Endometrial microvascular endothelial cells (primary cell): ENCODE measurements around the gene HSPD1. TPM values are rescaled to one million over a fixed set of nuclear protein-coding genes. Genes with fewer than 3 reads are reported as not detected.
"Not testable (repeated sequence)": the region's sequence is repeated elsewhere in the genome, so short reads cannot be mapped to it uniquely, and the experiment has no call there.

Experiments
- in situ Hi-C: cut with HindIII; loops from 2 replicates; pipeline ENCODE4 v1.10.0; 2017; ENCODE audit warnings: low sequenced_read_pairs, low pct_unique_long_range_greater_than_20kb; ENCODE audit errors: inconsistent ontology term
- total RNA-seq: library from RNA; depleted of rRNA; stranded (reverse); fragments of >200 nt; gene quantifications from one replicate; pipeline ENCODE4 v1.2.3, GENCODE V29; 2015; ENCODE audit errors: inconsistent ontology term

The HSPD1 gene
- total RNA-seq, 1 donor from 2014 or later: 271 TPM

- in situ Hi-C loops: no loop called here
Measured at GRCh38 chr2:197452754-197453122, 46.9 kb downstream of the HSPD1 start.

DNA sequence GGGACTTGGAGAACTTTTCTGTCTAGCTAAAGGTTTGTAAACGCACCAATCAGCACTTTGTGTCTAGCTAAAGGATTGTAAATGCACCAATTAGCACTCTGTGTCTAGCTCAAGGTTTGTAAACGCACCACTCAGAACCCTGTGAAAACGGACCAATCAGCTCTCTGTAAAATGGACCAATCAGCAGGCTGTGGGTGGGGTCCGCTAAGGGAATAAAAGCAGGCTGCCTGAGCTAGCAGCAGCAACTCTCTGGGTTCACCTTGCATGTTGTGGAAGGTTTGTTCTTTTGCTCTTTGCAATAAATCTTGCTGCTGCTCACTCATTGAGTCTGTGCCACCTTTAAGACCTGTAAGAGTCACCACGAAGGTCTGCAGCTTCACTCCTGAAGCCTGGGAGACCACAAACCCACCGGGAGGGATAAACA lies 48.7 kb downstream of the HSPD1 start:
- in situ Hi-C loops: not testable (repeated sequence)

DNA sequence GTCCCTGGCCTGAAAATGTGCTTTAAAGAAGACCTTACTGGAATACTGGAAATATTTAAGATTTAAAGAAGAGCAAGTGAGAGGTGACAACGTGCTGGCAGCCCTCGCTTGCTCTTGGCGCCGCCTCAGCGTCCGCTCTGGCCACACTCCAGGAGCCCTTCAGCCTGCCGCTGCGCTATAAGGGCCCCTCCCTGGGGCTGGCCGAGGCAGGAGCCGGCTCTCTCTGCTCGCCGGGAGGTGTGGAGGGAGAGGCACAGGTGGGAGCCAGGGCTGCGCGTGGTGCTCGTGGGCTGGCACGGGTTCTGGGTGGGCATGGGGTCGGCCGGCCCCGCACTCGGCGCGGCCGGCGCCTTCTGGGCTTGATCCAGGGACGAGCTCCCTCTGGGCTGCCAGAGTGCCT lies 49.2 kb downstream of the HSPD1 start:
- in situ Hi-C loops: no loop called here

GRCh38 chr2:197446844-197447243 lies 52.8 kb downstream of the HSPD1 start:
- in situ Hi-C loops: no loop called here

DNA sequence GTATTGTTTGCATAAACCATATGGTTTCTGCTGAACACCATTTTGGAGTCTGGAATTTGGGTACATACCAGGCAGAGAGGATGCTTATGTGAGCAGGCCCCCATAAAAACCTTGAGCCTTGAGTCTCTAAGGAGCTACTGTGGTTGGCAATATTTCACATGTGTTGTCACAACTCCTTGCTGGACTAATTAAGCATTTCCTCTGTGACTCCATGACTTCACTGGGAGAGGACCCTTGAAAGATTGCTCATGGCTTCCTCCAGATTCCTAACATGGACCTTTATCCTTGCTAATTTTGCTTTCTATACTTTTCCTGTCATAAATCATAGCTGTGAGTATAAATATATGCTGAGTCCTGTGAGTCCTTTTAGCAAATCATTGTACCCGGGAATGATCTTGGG lies 53.9 kb downstream of the HSPD1 start:
- in situ Hi-C loops: no loop called here

DNA sequence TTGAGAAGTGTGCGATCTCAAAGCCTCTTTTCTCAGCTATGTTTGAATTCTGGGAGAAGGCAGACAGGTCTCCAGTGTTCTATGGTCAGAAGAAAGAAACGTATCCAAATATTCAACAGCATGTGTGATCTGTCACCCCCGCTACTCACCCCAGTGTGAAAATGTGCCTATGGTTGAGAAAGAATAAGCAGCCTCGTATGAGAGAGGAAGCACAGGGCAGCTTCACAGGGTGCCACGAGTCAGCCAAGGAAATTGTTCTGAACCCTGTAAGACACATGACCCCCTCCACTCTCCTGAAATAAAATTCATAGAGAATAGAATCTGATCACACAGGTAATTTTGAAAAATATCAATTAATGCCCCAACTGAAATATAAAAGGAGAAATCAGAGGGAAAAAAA lies 56.8 kb downstream of the HSPD1 start:
- in situ Hi-C loops: no loop called here

GRCh38 chr2:197437380-197437779 lies 62.3 kb downstream of the HSPD1 start:
- in situ Hi-C loops: no loop called here

Other genes starting within 250 kb of the HSPD1 start
- gene ANKRD44, start 189.1 kb downstream of the HSPD1 start, total RNA-seq: 1.8 TPM
- 148 TPM for gene SF3B1, start 64.8 kb downstream of the HSPD1 start, total RNA-seq
- 24.3 TPM for gene COQ10B, start 46.3 kb downstream of the HSPD1 start, total RNA-seq
- gene HSPE1, start 539 bp upstream of the HSPD1 start, total RNA-seq: 264 TPM
- gene MOB4, start 16.2 kb upstream of the HSPD1 start, total RNA-seq: 31.3 TPM
- 1.7 TPM for gene RFTN2, start 175.7 kb upstream of the HSPD1 start, total RNA-seq
- gene MARS2, start 205.5 kb upstream of the HSPD1 start, total RNA-seq: 10.5 TPM